GM19240 (cell line): ENCODE measurements around the gene ITIH1.

Source experiments
- DNase-seq: peaks from one replicate; pipeline ENCODE4 v3.0.0; 2011; ENCODE audit warnings: low spot score; ENCODE audit not compliant: insufficient read length

ITIH1 gene

GRCh38 chr3:52839268-52839575 is 61.8 kb downstream of the ITIH1 start:
- DNase-seq, result no peak

GRCh38 chr3:52839892-52840545 is 62.6 kb downstream of the ITIH1 start:
- no peak for DNase-seq

- DNase-seq, result no peak
Measured at GRCh38 chr3:52841211-52841980, 64.0 kb downstream of the ITIH1 start.
